ENCODE measurements around the gene WDHD1. TPM values are rescaled to one million over a fixed set of nuclear protein-coding genes. Genes with fewer than 3 reads are reported as not detected.
"Not testable (repeated sequence)": the region's sequence is repeated elsewhere in the genome, so short reads cannot be mapped to it uniquely, and the experiment has no call there.

Gene WDHD1
- total RNA-seq, 2 experiments from 2014 or later, result 33.5 to 60.3 TPM

DNA sequence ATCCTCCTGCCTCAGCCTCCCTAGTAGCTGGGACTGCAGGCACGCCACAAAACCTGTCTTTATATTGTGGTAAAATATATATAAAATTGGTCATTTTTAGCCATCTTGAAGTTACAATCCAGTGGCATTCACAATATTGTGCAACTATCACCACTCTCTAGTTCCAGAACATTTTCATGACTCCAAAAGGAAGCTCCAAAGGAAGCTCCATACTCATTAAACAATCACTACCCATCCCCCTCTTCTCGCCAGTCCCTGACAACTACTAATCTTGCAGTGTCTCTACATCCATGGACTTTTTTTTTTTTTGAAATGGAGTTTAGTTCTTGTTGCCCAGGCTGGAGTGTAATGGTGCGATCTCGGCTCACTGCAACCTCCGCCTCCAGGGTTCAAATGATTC, 127.3 kb downstream of the WDHD1 start:
- Histone ChIP-seq H3K9me2 (ENCODE audit: insufficient read depth, low read length) (no peaks in the 10 kb centered on the region), H3K36me3 (ENCODE audit: insufficient read depth, low read length) (no peaks in the 10 kb centered on the region), H2AFZ (ENCODE audit: low read length) (no peak overlapping the region), H3K4me2 (ENCODE audit: low read length) (no peak overlapping the region), H3K27ac (ENCODE audit: low read depth, low read length, poor library complexity, severe bottlenecking) (no peak overlapping the region), H3K4me3 (ENCODE audit: low read depth, low read length, poor library complexity, severe bottlenecking) (no peak overlapping the region), H3K79me2 (ENCODE audit: insufficient read depth, low read depth, low read length) (peaks cover 8% of the 10 kb centered on the region; the same call in 1 of the 2 replicates), H4K20me1 (ENCODE audit: insufficient read depth, low read length) (0 out of 2 replicates have a peak, but pooled peaks cover 3% of the 10 kb centered on the region), H3K9me3 (ENCODE audit: low read length) (no peaks in the 10 kb centered on the region), H3K4me1 (ENCODE audit: insufficient read depth, low read length, poor library complexity, severe bottlenecking) (peaks cover 8% of the 10 kb centered on the region)
- no TSS peak for BruUV-seq (replicated peaks)
- TF ChIP-seq, protein P1, sequence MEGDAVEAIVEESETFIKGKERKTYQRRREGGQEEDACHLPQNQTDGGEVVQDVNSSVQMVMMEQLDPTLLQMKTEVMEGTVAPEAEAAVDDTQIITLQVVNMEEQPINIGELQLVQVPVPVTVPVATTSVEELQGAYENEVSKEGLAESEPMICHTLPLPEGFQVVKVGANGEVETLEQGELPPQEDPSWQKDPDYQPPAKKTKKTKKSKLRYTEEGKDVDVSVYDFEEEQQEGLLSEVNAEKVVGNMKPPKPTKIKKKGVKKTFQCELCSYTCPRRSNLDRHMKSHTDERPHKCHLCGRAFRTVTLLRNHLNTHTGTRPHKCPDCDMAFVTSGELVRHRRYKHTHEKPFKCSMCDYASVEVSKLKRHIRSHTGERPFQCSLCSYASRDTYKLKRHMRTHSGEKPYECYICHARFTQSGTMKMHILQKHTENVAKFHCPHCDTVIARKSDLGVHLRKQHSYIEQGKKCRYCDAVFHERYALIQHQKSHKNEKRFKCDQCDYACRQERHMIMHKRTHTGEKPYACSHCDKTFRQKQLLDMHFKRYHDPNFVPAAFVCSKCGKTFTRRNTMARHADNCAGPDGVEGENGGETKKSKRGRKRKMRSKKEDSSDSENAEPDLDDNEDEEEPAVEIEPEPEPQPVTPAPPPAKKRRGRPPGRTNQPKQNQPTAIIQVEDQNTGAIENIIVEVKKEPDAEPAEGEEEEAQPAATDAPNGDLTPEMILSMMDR (conservative IDR thresholded peaks at IDR 0.05; ENCODE audit: low read length), result no peak
- TF ChIP-seq EZH2phosphoT487 (IDR thresholded peaks at IDR 0.05; ENCODE audit: borderline replicate concordance, low read depth, low read length), result no peak
- DNase-seq (ENCODE audit: low spot score), result no peak
- ChIA-PET CTCF (ENCODE audit: unreplicated experiment) (no interaction called here), POLR2A (interaction anchor here (0.9 to 1.4 kb wide), 2 partner anchors 18 to 62 kb away, joined by 3 to 5 read pairs; no protein-coding TSS in a partner anchor)
- intact Hi-C loops (cut with micrococcal nuclease; ENCODE audit: unreplicated experiment), result no loop called here

DNA sequence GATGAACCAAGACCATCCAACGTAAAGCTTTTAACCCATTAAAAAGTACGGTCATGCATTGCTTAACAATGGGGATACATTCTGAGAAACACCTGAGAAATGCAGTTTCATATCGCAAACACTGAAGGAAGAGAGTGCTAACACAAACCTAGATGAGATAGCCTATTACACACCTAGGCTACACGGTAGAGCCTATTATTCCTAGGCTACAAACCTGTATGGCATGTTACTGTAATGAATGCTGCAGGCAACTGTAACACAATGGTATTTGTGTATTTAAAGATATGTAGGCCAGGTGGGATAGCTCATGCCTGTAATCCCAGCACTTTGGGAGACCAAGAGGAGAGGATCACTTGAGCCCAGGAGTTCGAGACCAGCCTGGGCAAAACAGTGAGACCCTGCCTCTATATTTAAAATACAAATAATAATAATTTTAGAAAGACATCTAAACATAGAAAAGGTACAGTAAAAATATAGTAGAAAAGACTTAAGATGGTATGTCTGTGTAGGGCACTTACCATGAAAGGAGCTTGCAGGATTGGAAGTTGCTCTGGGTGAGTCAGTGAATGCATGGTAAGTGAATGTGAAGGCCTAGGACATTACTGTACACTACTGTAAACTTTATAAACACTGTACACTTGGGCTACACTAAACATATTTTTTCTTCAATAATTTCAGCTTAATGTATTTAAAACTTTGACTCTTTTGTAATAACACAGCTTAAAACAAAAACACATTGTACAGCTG, 128.9 kb downstream of the WDHD1 start:
- BruUV-seq (replicated peaks); H3K79me2 ChIP-seq (ENCODE audit: insufficient read depth, low read depth, low read length); H4K20me1 ChIP-seq (ENCODE audit: insufficient read depth, low read length); H3K9me3 ChIP-seq (ENCODE audit: low read length); H2AFZ ChIP-seq (ENCODE audit: low read length); H3K27ac ChIP-seq (ENCODE audit: low read depth, low read length, poor library complexity, severe bottlenecking); H3K4me1 ChIP-seq (ENCODE audit: insufficient read depth, low read length, poor library complexity, severe bottlenecking); DNase-seq (ENCODE audit: low spot score); H3K4me3 ChIP-seq (ENCODE audit: low read depth, low read length, poor library complexity, severe bottlenecking); H3K36me3 ChIP-seq (ENCODE audit: insufficient read depth, low read length); H3K9me2 ChIP-seq (ENCODE audit: insufficient read depth, low read length); intact Hi-C loops (cut with micrococcal nuclease; ENCODE audit: unreplicated experiment); CTCF ChIA-PET (ENCODE audit: unreplicated experiment); H3K4me2 ChIP-seq (ENCODE audit: low read length): not testable (repeated sequence)
- POLR2A ChIA-PET, result interaction anchor here (0.8 to 1.3 kb wide), 2 partner anchors 10 to 12 kb away, joined by 3 to 4 read pairs; no protein-coding TSS in a partner anchor

DNA sequence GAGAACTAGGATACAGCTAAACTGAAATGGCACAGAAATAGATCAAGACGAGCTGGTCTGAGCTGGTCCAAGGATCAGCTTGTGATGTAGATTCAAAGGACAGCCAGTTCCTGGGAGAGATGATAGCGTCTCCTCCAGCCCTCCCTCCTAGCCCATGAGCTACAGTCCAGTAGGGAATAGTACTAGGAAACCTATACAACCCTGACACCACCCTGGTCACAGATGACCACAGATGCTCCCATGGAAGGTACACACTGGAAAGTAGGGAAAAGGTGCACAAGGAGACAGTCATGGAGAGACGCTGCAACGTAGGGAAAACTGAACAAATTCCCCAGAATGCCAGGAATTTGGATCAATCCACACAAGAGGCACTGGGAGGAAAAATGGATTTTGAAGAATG, 131.2 kb downstream of the WDHD1 start:
- Histone ChIP-seq H4K20me1 (ENCODE audit: insufficient read depth, low read length) (0 out of 2 replicates have a peak, but pooled peaks cover 3% of the 10 kb centered on the region), H3K4me2 (ENCODE audit: low read length) (no peak overlapping the region), H3K4me1 (ENCODE audit: insufficient read depth, low read length, poor library complexity, severe bottlenecking) (peaks cover 4% of the 10 kb centered on the region), H3K9me2 (ENCODE audit: insufficient read depth, low read length) (no peaks in the 10 kb centered on the region), H3K27ac (ENCODE audit: low read depth, low read length, poor library complexity, severe bottlenecking) (no peak overlapping the region), H3K36me3 (ENCODE audit: insufficient read depth, low read length) (no peaks in the 10 kb centered on the region), H3K9me3 (ENCODE audit: low read length) (no peaks in the 10 kb centered on the region), H3K4me3 (ENCODE audit: low read depth, low read length, poor library complexity, severe bottlenecking) (no peak overlapping the region), H2AFZ (ENCODE audit: low read length) (no peak overlapping the region), H3K79me2 (ENCODE audit: insufficient read depth, low read depth, low read length) (no peaks in the 10 kb centered on the region)
- intact Hi-C loops (cut with micrococcal nuclease; ENCODE audit: unreplicated experiment), result no loop called here
- ChIA-PET CTCF (ENCODE audit: unreplicated experiment) (no interaction called here), POLR2A (no interaction called here)
- no TSS peak for BruUV-seq (replicated peaks)
- no peak for DNase-seq (ENCODE audit: low spot score)
- TF ChIP-seq, protein P1 (conservative IDR thresholded peaks at IDR 0.05; ENCODE audit: low read length), result no peak
- TF ChIP-seq EZH2phosphoT487 (IDR thresholded peaks at IDR 0.05; ENCODE audit: borderline replicate concordance, low read depth, low read length), result no peak
